Measurements from ENCODE around the gene CLPTM1.

CLPTM1 gene

GRCh38 chr19:45003485-45003884 is 48.3 kb downstream of the CLPTM1 start:
- no peaks in the 10 kb centered on the region for H3K27me3 ChIP-seq (ENCODE audit: control insufficient read depth, insufficient read depth, low read length)
- no peaks in the 10 kb centered on the region for H3K36me3 ChIP-seq (ENCODE audit: control insufficient read depth, insufficient read depth, low read length)
- no peak overlapping the region for H3K4me3 ChIP-seq (ENCODE audit: low read depth, low read length)
- no peaks in the 10 kb centered on the region for H3K4me1 ChIP-seq (ENCODE audit: control insufficient read depth, insufficient read depth, low read length)
- H3K9me3 ChIP-seq (ENCODE audit: control insufficient read depth, insufficient read depth, low read length), result no peaks in the 10 kb centered on the region
- no peak overlapping the region for H3K9ac ChIP-seq (ENCODE audit: low read depth, low read length)

- Histone ChIP-seq H3K9ac (ENCODE audit: low read depth, low read length) (no peak overlapping the region), H3K9me3 (ENCODE audit: control insufficient read depth, insufficient read depth, low read length) (no peaks in the 10 kb centered on the region), H3K4me3 (ENCODE audit: low read depth, low read length) (no peak overlapping the region), H3K4me1 (ENCODE audit: control insufficient read depth, insufficient read depth, low read length) (no peaks in the 10 kb centered on the region), H3K27me3 (ENCODE audit: control insufficient read depth, insufficient read depth, low read length) (no peaks in the 10 kb centered on the region), H3K36me3 (ENCODE audit: control insufficient read depth, insufficient read depth, low read length) (no peaks in the 10 kb centered on the region)
These were observed 50.6 kb downstream of the CLPTM1 start for GRCh38 chr19:45005787-45006186.

GRCh38 chr19:45008552-45008951 is 53.4 kb downstream of the CLPTM1 start:
- Histone ChIP-seq H3K27me3 (ENCODE audit: control insufficient read depth, insufficient read depth, low read length) (no peaks in the 10 kb centered on the region), H3K36me3 (ENCODE audit: control insufficient read depth, insufficient read depth, low read length) (peaks cover 6% of the 10 kb centered on the region), H3K4me1 (ENCODE audit: control insufficient read depth, insufficient read depth, low read length) (no peaks in the 10 kb centered on the region), H3K4me3 (ENCODE audit: low read depth, low read length) (no peak overlapping the region), H3K9ac (ENCODE audit: low read depth, low read length) (no peak overlapping the region), H3K9me3 (ENCODE audit: control insufficient read depth, insufficient read depth, low read length) (no peaks in the 10 kb centered on the region)

GRCh38 chr19:45009625-45010255 is 54.6 kb downstream of the CLPTM1 start:
- H3K9ac ChIP-seq (ENCODE audit: low read depth, low read length), result no peak overlapping the region
- H3K4me1 ChIP-seq (ENCODE audit: control insufficient read depth, insufficient read depth, low read length), result no peaks in the 10 kb centered on the region
- H3K4me3 ChIP-seq (ENCODE audit: low read depth, low read length), result no peak overlapping the region
- H3K9me3 ChIP-seq (ENCODE audit: control insufficient read depth, insufficient read depth, low read length), result no peaks in the 10 kb centered on the region
- H3K36me3 ChIP-seq (ENCODE audit: control insufficient read depth, insufficient read depth, low read length), result peaks cover 8% of the 10 kb centered on the region
- H3K27me3 ChIP-seq (ENCODE audit: control insufficient read depth, insufficient read depth, low read length), result no peaks in the 10 kb centered on the region

GRCh38 chr19:45010306-45010705 is 55.1 kb downstream of the CLPTM1 start:
- Histone ChIP-seq H3K4me3 (ENCODE audit: low read depth, low read length) (no peak overlapping the region), H3K36me3 (ENCODE audit: control insufficient read depth, insufficient read depth, low read length) (peaks cover 8% of the 10 kb centered on the region), H3K9me3 (ENCODE audit: control insufficient read depth, insufficient read depth, low read length) (no peaks in the 10 kb centered on the region), H3K27me3 (ENCODE audit: control insufficient read depth, insufficient read depth, low read length) (no peaks in the 10 kb centered on the region), H3K9ac (ENCODE audit: low read depth, low read length) (no peak overlapping the region), H3K4me1 (ENCODE audit: control insufficient read depth, insufficient read depth, low read length) (no peaks in the 10 kb centered on the region)

GRCh38 chr19:45011959-45012358 is 56.8 kb downstream of the CLPTM1 start:
- H3K36me3 ChIP-seq (ENCODE audit: control insufficient read depth, insufficient read depth, low read length), result peaks cover 8% of the 10 kb centered on the region
- no peaks in the 10 kb centered on the region for H3K4me1 ChIP-seq (ENCODE audit: control insufficient read depth, insufficient read depth, low read length)
- H3K27me3 ChIP-seq (ENCODE audit: control insufficient read depth, insufficient read depth, low read length), result no peaks in the 10 kb centered on the region

GRCh38 chr19:45016388-45017314 is 61.5 kb downstream of the CLPTM1 start:
- H3K9me3 ChIP-seq (ENCODE audit: control insufficient read depth, insufficient read depth, low read length), result no peaks in the 10 kb centered on the region
- H3K9ac ChIP-seq (ENCODE audit: low read depth, low read length), result no peak overlapping the region
- H3K36me3 ChIP-seq (ENCODE audit: control insufficient read depth, insufficient read depth, low read length), result peaks cover 8% of the 10 kb centered on the region
- H3K27me3 ChIP-seq (ENCODE audit: control insufficient read depth, insufficient read depth, low read length), result no peaks in the 10 kb centered on the region
- H3K4me1 ChIP-seq (ENCODE audit: control insufficient read depth, insufficient read depth, low read length), result no peaks in the 10 kb centered on the region
- no peak overlapping the region for H3K4me3 ChIP-seq (ENCODE audit: low read depth, low read length)

More at GRCh38 chr19:45011959-45012358, 56.8 kb downstream of the CLPTM1 start:
- no peak overlapping the region for H3K9ac ChIP-seq (ENCODE audit: low read depth, low read length)
- H3K4me3 ChIP-seq (ENCODE audit: low read depth, low read length), result no peak overlapping the region
- no peaks in the 10 kb centered on the region for H3K9me3 ChIP-seq (ENCODE audit: control insufficient read depth, insufficient read depth, low read length)

GRCh38 chr19:45019187-45019586 is 64.0 kb downstream of the CLPTM1 start:
- H3K36me3 ChIP-seq (ENCODE audit: control insufficient read depth, insufficient read depth, low read length), result no peaks in the 10 kb centered on the region
- no peaks in the 10 kb centered on the region for H3K9me3 ChIP-seq (ENCODE audit: control insufficient read depth, insufficient read depth, low read length)
- no peak overlapping the region for H3K9ac ChIP-seq (ENCODE audit: low read depth, low read length)
- no peaks in the 10 kb centered on the region for H3K4me1 ChIP-seq (ENCODE audit: control insufficient read depth, insufficient read depth, low read length)
- no peak overlapping the region for H3K4me3 ChIP-seq (ENCODE audit: low read depth, low read length)
- H3K27me3 ChIP-seq (ENCODE audit: control insufficient read depth, insufficient read depth, low read length), result no peaks in the 10 kb centered on the region

GRCh38 chr19:45020071-45020470 is 64.9 kb downstream of the CLPTM1 start:
- H3K9ac ChIP-seq (ENCODE audit: low read depth, low read length), result no peak overlapping the region
- H3K9me3 ChIP-seq (ENCODE audit: control insufficient read depth, insufficient read depth, low read length), result no peaks in the 10 kb centered on the region
- no peaks in the 10 kb centered on the region for H3K4me1 ChIP-seq (ENCODE audit: control insufficient read depth, insufficient read depth, low read length)
- H3K4me3 ChIP-seq (ENCODE audit: low read depth, low read length), result no peak overlapping the region
- no peaks in the 10 kb centered on the region for H3K27me3 ChIP-seq (ENCODE audit: control insufficient read depth, insufficient read depth, low read length)
- no peaks in the 10 kb centered on the region for H3K36me3 ChIP-seq (ENCODE audit: control insufficient read depth, insufficient read depth, low read length)

GRCh38 chr19:45021971-45022370 is 66.8 kb downstream of the CLPTM1 start:
- no peaks in the 10 kb centered on the region for H3K9me3 ChIP-seq (ENCODE audit: control insufficient read depth, insufficient read depth, low read length)
- no peak overlapping the region for H3K4me3 ChIP-seq (ENCODE audit: low read depth, low read length)
- H3K9ac ChIP-seq (ENCODE audit: low read depth, low read length), result no peak overlapping the region
- H3K27me3 ChIP-seq (ENCODE audit: control insufficient read depth, insufficient read depth, low read length), result no peaks in the 10 kb centered on the region
- H3K36me3 ChIP-seq (ENCODE audit: control insufficient read depth, insufficient read depth, low read length), result no peaks in the 10 kb centered on the region
- H3K4me1 ChIP-seq (ENCODE audit: control insufficient read depth, insufficient read depth, low read length), result no peaks in the 10 kb centered on the region

GRCh38 chr19:45023048-45023447 is 67.9 kb downstream of the CLPTM1 start:
- H3K4me1 ChIP-seq (ENCODE audit: control insufficient read depth, insufficient read depth, low read length), result no peaks in the 10 kb centered on the region
- no peak overlapping the region for H3K9ac ChIP-seq (ENCODE audit: low read depth, low read length)
- no peaks in the 10 kb centered on the region for H3K36me3 ChIP-seq (ENCODE audit: control insufficient read depth, insufficient read depth, low read length)
- H3K27me3 ChIP-seq (ENCODE audit: control insufficient read depth, insufficient read depth, low read length), result no peaks in the 10 kb centered on the region
- H3K9me3 ChIP-seq (ENCODE audit: control insufficient read depth, insufficient read depth, low read length), result no peaks in the 10 kb centered on the region
- H3K4me3 ChIP-seq (ENCODE audit: low read depth, low read length), result no peak overlapping the region

GRCh38 chr19:45025264-45025663 is 70.1 kb downstream of the CLPTM1 start:
- H3K4me3 ChIP-seq (ENCODE audit: low read depth, low read length), result no peak overlapping the region
- H3K27me3 ChIP-seq (ENCODE audit: control insufficient read depth, insufficient read depth, low read length), result no peaks in the 10 kb centered on the region
- H3K9ac ChIP-seq (ENCODE audit: low read depth, low read length), result no peak overlapping the region
- H3K4me1 ChIP-seq (ENCODE audit: control insufficient read depth, insufficient read depth, low read length), result no peaks in the 10 kb centered on the region
- no peaks in the 10 kb centered on the region for H3K9me3 ChIP-seq (ENCODE audit: control insufficient read depth, insufficient read depth, low read length)
- peaks cover 8% of the 10 kb centered on the region for H3K36me3 ChIP-seq (ENCODE audit: control insufficient read depth, insufficient read depth, low read length)

Data from iPS-15b (cell line).